Body of pancreas (tissue), 4 donors: Measurements from ENCODE around the gene GMDS. TPM values are rescaled to one million over a fixed set of nuclear protein-coding genes. Genes with fewer than 3 reads are reported as not detected.
A peak's percentile ranks its signal among the peaks of the same experiment; 100 is the strongest.

Experiments
- ATAC-seq: fragments of 150-250 bp; one replicate; pipeline ENCODE4 v1.9.1; 2016
- DNase-seq, 4 donors: peaks; one replicate each; pipeline ENCODE4 v3.0.0-alpha.2; 2019
- H3K27ac ChIP-seq, 4 donors: fragments of 200-600 bp; sonication (generic); 1 replicate in 3 of 4; 2 replicates in 1 of 4; pipeline versions ENCODE4 v1.5.1 to v1.6.1; 2016 to 2019; ENCODE audit warnings: mild to moderate bottlenecking in 1 of 4, mixed read lengths in 1 of 4, moderate library complexity in 1 of 4
- H3K27me3 ChIP-seq, 2 donors: fragments of 200-600 bp; sonication (generic); one replicate each; pipeline ENCODE4 v1.6.0; 2016; ENCODE audit warnings: mild to moderate bottlenecking in 1 of 2
- H3K36me3 ChIP-seq, 2 donors: fragments of 200-600 bp; sonication (generic); replicated peaks in 1 of 2; 2 replicates each; pipeline ENCODE4 v1.5.1; 2016; ENCODE audit warnings: low read depth in 2 of 2; ENCODE audit not compliant: insufficient read depth in 1 of 2
- H3K4me1 ChIP-seq: fragments of 200-600 bp; sonication (generic); one replicate; pipeline ENCODE4 v1.6.0; 2016
- H3K4me3 ChIP-seq, 2 donors: fragments of 200-600 bp; sonication (generic); 1 replicate in 1 of 2; 2 replicates in 1 of 2; pipeline ENCODE4 v1.5.1; 2016 to 2019
- H3K9me3 ChIP-seq, 3 donors: fragments of 200-600 bp; sonication (generic); 1 replicate in 2 of 3; 2 replicates in 1 of 3; pipeline ENCODE4 v1.5.1; 2016
- POLR2A ChIP-seq, 3 donors: fragments of 450-650 bp; IDR thresholded peaks; one replicate each; pipeline ENCODE4 v1.6.1; 2016; ENCODE audit warnings: antibody characterized with exemption in 3 of 3, mild to moderate bottlenecking in 2 of 3
- WGBS, 2 donors: methylation state at CpG; one replicate each; pipeline ENCODE4 v1.1.5; 2017; 5-methylcytosine and 5-hydroxymethylcytosine counted together
- intact Hi-C: fragments of 100-400 bp; cut with DNase I; formaldehyde crosslinking; loops from one replicate; pipeline ENCODE4 v1.15.1; 2023
- total RNA-seq, 2 donors: library from RNA; depleted of rRNA; stranded (reverse); fragments of >200 nt; gene quantifications; one replicate each; pipeline ENCODE4 v1.1.0, GENCODE V29; 2016
- TF ChIP-seq, protein P1 (sequence below), 7 experiments: fragments of 450-650 bp in 4 of 7; fragments of 200-600 bp in 3 of 7; sonication (generic) in 3 of 7; IDR thresholded peaks; one replicate each; pipeline ENCODE4 v1.5.1; 2016 to 2019; ENCODE audit warnings: antibody characterized with exemption in 7 of 7

GMDS gene
- total RNA-seq, 2 donors from 2014 or later: 34.5 to 63.3 TPM

DNA sequence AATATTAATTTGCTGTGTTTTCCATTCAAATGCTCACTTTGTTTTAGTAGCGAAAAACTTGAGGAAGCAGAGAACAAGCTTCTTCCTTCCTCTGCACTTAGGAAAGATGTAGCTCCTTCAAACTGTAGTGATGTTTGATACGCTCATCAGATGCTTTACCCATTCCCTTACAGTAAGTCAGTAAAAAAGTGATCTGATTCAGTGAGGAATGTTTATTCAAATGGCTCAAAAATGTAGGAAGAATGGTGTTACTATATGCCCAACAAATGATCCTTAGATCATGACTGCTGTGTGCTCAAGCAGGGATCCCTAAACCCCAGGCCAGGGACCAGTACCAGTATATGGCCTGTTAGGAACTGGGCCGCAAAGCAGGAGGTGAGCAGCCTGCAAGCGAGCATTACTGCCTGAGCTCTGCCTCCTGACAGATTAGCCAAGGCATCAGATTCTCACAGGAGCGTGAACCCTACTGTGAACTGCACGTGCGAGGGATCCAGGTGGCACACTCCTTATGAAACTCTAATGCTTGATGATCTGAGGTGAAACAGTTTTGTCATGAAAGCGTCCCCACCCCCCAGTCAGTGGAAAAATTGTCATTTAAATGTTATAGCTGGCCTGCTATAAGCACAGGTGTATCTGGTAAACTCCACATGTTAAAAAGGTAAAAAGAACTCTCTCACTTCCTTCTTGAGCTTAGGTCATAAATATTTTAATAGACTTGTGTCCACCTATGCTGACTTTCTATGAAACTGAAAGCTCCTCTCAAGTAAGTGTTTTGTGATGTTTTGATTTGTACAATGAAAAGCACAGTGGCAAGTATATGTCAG lies 448.5 kb downstream of the GMDS start:
- no peaks in the 10 kb centered on the region for H3K27me3 ChIP-seq
- 69 to 80% methylated on average over 8 of the region's 8 CpGs for WGBS, 2 donors
- H3K4me3 ChIP-seq: no peak overlapping the region
- peaks cover 54% of the 10 kb centered on the region for H3K4me1 ChIP-seq
- H3K36me3 ChIP-seq: no peaks in the 10 kb centered on the region
- peak overlapping the region; percentile 59 to 90 (median 87) for H3K27ac ChIP-seq
- no peak for TF ChIP-seq POLR2A (IDR thresholded peaks at IDR 0.05)
- TF ChIP-seq, protein P1, sequence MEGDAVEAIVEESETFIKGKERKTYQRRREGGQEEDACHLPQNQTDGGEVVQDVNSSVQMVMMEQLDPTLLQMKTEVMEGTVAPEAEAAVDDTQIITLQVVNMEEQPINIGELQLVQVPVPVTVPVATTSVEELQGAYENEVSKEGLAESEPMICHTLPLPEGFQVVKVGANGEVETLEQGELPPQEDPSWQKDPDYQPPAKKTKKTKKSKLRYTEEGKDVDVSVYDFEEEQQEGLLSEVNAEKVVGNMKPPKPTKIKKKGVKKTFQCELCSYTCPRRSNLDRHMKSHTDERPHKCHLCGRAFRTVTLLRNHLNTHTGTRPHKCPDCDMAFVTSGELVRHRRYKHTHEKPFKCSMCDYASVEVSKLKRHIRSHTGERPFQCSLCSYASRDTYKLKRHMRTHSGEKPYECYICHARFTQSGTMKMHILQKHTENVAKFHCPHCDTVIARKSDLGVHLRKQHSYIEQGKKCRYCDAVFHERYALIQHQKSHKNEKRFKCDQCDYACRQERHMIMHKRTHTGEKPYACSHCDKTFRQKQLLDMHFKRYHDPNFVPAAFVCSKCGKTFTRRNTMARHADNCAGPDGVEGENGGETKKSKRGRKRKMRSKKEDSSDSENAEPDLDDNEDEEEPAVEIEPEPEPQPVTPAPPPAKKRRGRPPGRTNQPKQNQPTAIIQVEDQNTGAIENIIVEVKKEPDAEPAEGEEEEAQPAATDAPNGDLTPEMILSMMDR (IDR thresholded peaks at IDR 0.05): no peak
- ATAC-seq (no peak), DNase-seq (peak in 2 of 4 donors; percentile 22 to 31)
- H3K9me3 ChIP-seq: no peaks in the 10 kb centered on the region
- intact Hi-C loops: no loop called here

DNA sequence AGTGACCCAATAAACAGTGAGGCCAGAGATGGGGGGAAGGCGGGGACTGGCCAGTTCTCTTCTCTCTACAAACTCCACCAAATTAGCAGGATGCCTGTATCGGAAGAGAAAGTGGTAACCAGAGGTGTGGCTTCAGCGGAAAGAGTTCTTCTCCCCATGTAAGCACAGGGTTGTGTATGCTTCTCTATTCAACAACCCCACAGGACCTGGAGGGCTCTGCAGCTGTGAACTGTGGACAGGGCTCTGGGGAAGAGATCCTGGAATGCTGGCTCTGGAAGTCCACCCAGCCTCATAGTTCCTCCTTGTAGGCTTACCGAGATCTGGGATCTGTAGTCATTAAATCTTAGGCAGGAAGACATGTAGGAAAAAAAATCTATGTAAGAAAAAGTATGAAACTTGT lies 449.5 kb downstream of the GMDS start:
- H3K4me3 ChIP-seq: no peak overlapping the region
- intact Hi-C loops: no loop called here
- H3K36me3 ChIP-seq: no peaks in the 10 kb centered on the region
- H3K27ac ChIP-seq: no peak overlapping the region
- TF ChIP-seq, protein P1 (IDR thresholded peaks at IDR 0.05): no peak
- TF ChIP-seq POLR2A (IDR thresholded peaks at IDR 0.05): no peak
- WGBS, 2 donors: 96% methylated on average over 4 of the region's 4 CpGs
- DNase-seq (no peak), ATAC-seq (no peak)
- H3K9me3 ChIP-seq: no peaks in the 10 kb centered on the region
- H3K4me1 ChIP-seq: peaks cover 44% of the 10 kb centered on the region
- H3K27me3 ChIP-seq: no peaks in the 10 kb centered on the region

DNA sequence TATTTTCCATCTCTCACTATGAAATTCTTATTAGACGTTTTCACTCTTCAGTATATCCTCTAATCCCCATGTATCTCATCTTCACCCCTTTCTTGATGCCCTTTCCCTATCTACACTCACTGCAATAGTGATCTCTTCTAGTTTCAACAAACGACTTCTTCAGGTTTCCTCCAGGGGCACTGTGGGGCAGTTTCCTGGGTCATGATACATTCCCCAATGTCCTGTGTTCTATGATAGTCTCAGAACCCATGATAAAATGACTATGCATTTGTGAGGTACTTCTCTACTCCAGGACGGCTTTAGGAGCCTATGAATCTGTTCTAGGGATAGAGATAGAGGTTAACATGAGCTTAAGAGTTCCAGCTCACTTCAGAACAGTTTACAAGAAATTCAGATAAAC lies 452.4 kb downstream of the GMDS start:
- H3K36me3 ChIP-seq: no peaks in the 10 kb centered on the region
- no peaks in the 10 kb centered on the region for H3K27me3 ChIP-seq
- DNase-seq (peak; percentile 33 to 58 (median 46)), ATAC-seq (peak; percentile 54)
- H3K4me3 ChIP-seq: no peak overlapping the region
- H3K4me1 ChIP-seq: peaks cover 20% of the 10 kb centered on the region
- WGBS, 2 donors: 54 to 58% methylated on average over 3 of the region's 3 CpGs
- no peaks in the 10 kb centered on the region for H3K9me3 ChIP-seq
- no peak for TF ChIP-seq POLR2A (IDR thresholded peaks at IDR 0.05)
- TF ChIP-seq, protein P1 (IDR thresholded peaks at IDR 0.05): peak in 6 of 7 experiments; percentile 25 to 59 (median 48)
- intact Hi-C loops: no loop called here
- no peak overlapping the region for H3K27ac ChIP-seq

DNA sequence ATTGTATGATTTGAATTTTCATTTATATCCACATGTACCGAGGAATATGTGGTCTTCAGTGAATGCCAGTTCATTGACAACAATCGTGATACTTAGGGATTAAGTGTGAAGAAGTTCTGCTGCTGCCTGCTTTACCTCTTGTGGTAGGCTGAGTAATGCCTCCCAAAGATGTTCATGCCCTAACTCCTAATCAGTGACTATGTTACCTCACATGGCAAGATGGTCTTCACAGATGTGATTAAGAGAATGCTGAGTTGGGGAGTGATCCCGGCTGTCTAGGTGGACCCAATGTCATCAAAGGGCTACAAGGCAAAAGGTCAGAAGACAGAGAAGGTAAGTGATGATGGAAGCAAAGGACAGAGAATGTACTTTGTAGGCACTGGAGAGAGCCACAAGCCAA lies 454.7 kb downstream of the GMDS start:
- Histone ChIP-seq H3K9me3 (no peaks in the 10 kb centered on the region), H3K27me3 (no peaks in the 10 kb centered on the region), H3K36me3 (no peaks in the 10 kb centered on the region), H3K4me3 (no peak overlapping the region), H3K27ac (no peak overlapping the region), H3K4me1 (peaks cover 9% of the 10 kb centered on the region)
- 95 to 97% methylated on average over 3 of the region's 3 CpGs for WGBS, 2 donors
- DNase-seq: no peak
- intact Hi-C loops: no loop called here
- no peak for TF ChIP-seq POLR2A (IDR thresholded peaks at IDR 0.05)
- TF ChIP-seq, protein P1 (IDR thresholded peaks at IDR 0.05): no peak
- ATAC-seq: no peak

DNA sequence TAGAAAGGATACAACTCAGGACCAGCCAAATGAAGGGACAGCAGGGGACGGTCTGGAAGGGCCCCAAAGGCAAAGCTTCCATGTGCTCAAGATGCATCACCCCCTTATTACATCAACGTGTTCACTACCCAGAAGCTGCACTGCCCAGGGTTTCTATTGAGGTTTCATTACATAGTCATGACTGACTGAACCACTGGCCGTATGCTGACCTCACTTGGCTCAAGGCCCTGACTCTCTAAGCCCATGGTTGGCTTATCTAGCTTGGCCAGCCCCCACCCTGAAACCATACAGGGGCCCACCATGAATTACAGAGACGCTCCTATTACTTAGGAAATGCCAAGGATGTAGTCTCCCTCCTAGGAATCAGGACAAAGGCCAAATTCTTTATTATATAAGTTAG lies 456.3 kb downstream of the GMDS start:
- Histone ChIP-seq H3K27ac (no peak overlapping the region), H3K4me3 (no peak overlapping the region), H3K4me1 (peaks cover 9% of the 10 kb centered on the region), H3K27me3 (no peaks in the 10 kb centered on the region), H3K9me3 (no peaks in the 10 kb centered on the region), H3K36me3 (no peaks in the 10 kb centered on the region)
- intact Hi-C loops: no loop called here
- 95% methylated on average over 4 of the region's 4 CpGs for WGBS, 2 donors
- ATAC-seq (no peak), DNase-seq (no peak)
- TF ChIP-seq, protein P1 (IDR thresholded peaks at IDR 0.05): no peak
- TF ChIP-seq POLR2A (IDR thresholded peaks at IDR 0.05): no peak
